SU-DHL-6 (cell line): ENCODE results near the gene EIF4G2.

Experiments used
- CTCF ChIP-seq: fragments of 200-600 bp; sonication (generic); IDR thresholded peaks from one replicate; pipeline ENCODE4 v1.5.1; 2017; ENCODE audit warnings: antibody characterized with exemption, mild to moderate bottlenecking, low read length, moderate library complexity; ENCODE audit not compliant: insufficient read depth, poor library complexity, severe bottlenecking
- EZH2phosphoT487 ChIP-seq: fragments of 200-600 bp; sonication (generic), shearing (Covaris generic); conservative IDR thresholded peaks from 2 replicates; pipeline ENCODE4 v1.6.1; 2018; ENCODE audit warnings: mild to moderate bottlenecking, antibody characterized with exemption, low read length, moderate library complexity, mixed read lengths

- TF ChIP-seq CTCF (no peak), EZH2phosphoT487 (no peak)
Measured at GRCh38 chr11:10838881-10839280, 30.2 kb upstream of the EIF4G2 start.
